Esophagus muscularis mucosa (tissue), 4 donors: ENCODE measurements around the gene PPP1R37.

Experiments used
- CTCF ChIP-seq, 3 experiments: fragments of 200-600 bp in 2 of 3; fragments of 450-650 bp in 1 of 3; sonication (generic) in 2 of 3; IDR thresholded peaks; one replicate each; pipeline ENCODE4 v1.5.1; 2017 to 2019; ENCODE audit warnings: antibody characterized with exemption in 3 of 3, mild to moderate bottlenecking in 2 of 3, moderate library complexity in 1 of 3
- EP300 ChIP-seq: sonication (generic); formaldehyde crosslinking; IDR thresholded peaks from one replicate; pipeline ENCODE4 v1.6.1; 2017; ENCODE audit warnings: antibody characterized with exemption
- POLR2A ChIP-seq: fragments of 450-650 bp; IDR thresholded peaks from one replicate; pipeline ENCODE4 v1.6.1; 2017; ENCODE audit warnings: antibody characterized with exemption, moderate library complexity, mild to moderate bottlenecking, low read depth
- POLR2AphosphoS5 ChIP-seq, 2 donors: sonication (generic); formaldehyde crosslinking; IDR thresholded peaks; one replicate each; pipeline ENCODE4 v1.6.1; 2017; ENCODE audit warnings: antibody characterized with exemption in 2 of 2

DNA sequence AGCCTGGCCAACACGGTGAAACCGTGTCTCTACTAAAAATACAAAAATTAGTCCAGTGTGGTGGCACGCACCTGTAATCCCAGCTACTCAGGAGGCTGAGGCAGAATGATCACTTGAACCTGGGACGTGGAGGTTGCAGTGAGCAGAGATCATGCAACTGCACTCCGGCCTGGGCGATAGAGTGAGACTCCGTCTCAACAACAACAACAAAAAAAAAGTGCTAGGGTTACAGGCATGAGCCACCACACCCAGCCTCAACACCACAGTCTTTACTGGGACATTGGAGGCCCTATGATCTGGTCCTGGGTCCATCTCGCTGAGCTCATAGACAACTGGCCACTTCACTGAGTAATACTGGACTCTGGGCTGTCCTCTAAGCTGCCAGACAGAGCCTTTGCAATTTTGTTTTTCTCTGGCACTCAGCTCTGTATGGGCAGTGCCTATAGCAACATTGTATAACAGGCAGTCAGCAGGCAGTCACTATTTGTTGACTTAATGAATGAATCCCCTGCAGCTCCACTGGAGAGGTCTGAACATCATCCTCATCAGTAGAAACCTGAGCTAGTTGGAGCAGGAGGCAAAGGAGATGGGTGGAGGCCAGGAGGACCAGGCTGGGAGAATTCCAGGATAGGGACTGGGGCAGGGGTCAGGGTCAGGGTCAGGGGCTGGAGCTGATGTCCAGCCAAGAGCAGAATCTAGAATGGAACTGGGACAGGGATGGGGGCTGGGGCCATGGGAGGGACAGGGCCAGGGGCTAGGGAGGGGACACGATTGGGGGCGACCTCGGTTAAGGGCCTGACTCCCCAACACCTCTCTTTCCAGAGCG lies 93.7 kb downstream of the PPP1R37 start:
- no peak for TF ChIP-seq CTCF (IDR thresholded peaks at IDR 0.05)
- no peak for TF ChIP-seq EP300
- TF ChIP-seq POLR2A, result no peak
- no peak for TF ChIP-seq POLR2AphosphoS5 (IDR thresholded peaks at IDR 0.05)
